Posterior vena cava (tissue), 2 donors: ENCODE results near the gene TRAF6. TPM values are rescaled to one million over a fixed set of nuclear protein-coding genes. Genes with fewer than 3 reads are reported as not detected.
"Not testable (repeated sequence)": the region's sequence is repeated elsewhere in the genome, so short reads cannot be mapped to it uniquely, and the experiment has no call there.

Experiments
- DNase-seq: peaks from one replicate; pipeline ENCODE4 v3.0.0-alpha.2; 2020; ENCODE audit warnings: low spot score
- intact Hi-C, 2 donors: fragments of 100-400 bp; cut with DNase I; formaldehyde crosslinking; loops; one replicate each; pipeline versions ENCODE4 v1.14.1 to v1.14.2; 2022 to 2023
- long read RNA-seq, 2 donors: library from polyadenylated mRNA; unstranded; transcript quantifications; one replicate each; pipeline ENCODE4 v2.0.0, GENCODE V29; 2020 to 2021
- total RNA-seq, 2 donors: library from RNA; stranded (reverse); fragmentation: NEBNext Ultra II Directional; extraction: Animal tissue kit (Norgen Biotek cat#: 25700); gene quantifications; one replicate each; pipeline ENCODE4 v1.2.1, GENCODE V29; 2021
- donor health status: DM: yes; HTN: yes; CAD: no.
- donor health status: DM: yes; HTN: yes; CAD: no.

The TRAF6 gene
- 10 to 100 TPM; 13.9 to 16.0 TPM for total RNA-seq
- long read RNA-seq, donor 1, full-length matches to known transcripts = 3 of 5 reads
- long read RNA-seq, donor 1, partial matches to known transcripts = 1 of 5 reads
- long read RNA-seq, donor 1, other reads (novel, unspliced or antisense) = 1 of 5 reads
- long read RNA-seq, donor 2, full-length matches to known transcripts = 6 of 7 reads
- long read RNA-seq, donor 2, partial matches to known transcripts = 0 of 7 reads
- long read RNA-seq, donor 2, other reads (novel, unspliced or antisense) = 1 of 7 reads

- peak; percentile 97 for DNase-seq
- intact Hi-C loops = no loop called here
Measured at GRCh38 chr11:36509694-36510593, at the start of gene TRAF6. Gene TRAF6 (minus strand): TSS chr11:36510272. CDS start chr11:36501515, 8,757 bp downstream.

- no peak for DNase-seq
- intact Hi-C loops = no loop called here
Measured at GRCh38 chr11:36558571-36559413, 48.7 kb upstream of the TRAF6 start.

- intact Hi-C loops = no loop called here
- no peak for DNase-seq
Measured at GRCh38 chr11:36557991-36558390, 47.9 kb upstream of the TRAF6 start.

GRCh38 chr11:36557390-36557789, 47.3 kb upstream of the TRAF6 start:
- DNase-seq, intact Hi-C loops: not testable (repeated sequence)

- intact Hi-C loops = no loop called here
- DNase-seq = no peak
Measured at GRCh38 chr11:36550385-36551115, 40.5 kb upstream of the TRAF6 start.

- no peak for DNase-seq
- intact Hi-C loops = no loop called here
Measured at GRCh38 chr11:36540998-36541397, 30.9 kb upstream of the TRAF6 start.

- intact Hi-C loops = no loop called here
- DNase-seq = no peak
Measured at GRCh38 chr11:36534276-36534840, 24.3 kb upstream of the TRAF6 start.

GRCh38 chr11:36532941-36533601, 23.0 kb upstream of the TRAF6 start:
- no peak for DNase-seq
- intact Hi-C loops = no loop called here

GRCh38 chr11:36530840-36531239, 20.8 kb upstream of the TRAF6 start:
- no peak for DNase-seq
- intact Hi-C loops = no loop called here

GRCh38 chr11:36513965-36514364, 3.9 kb upstream of the TRAF6 start:
- no peak for DNase-seq
- intact Hi-C loops = no loop called here

- intact Hi-C loops = no loop called here
- no peak for DNase-seq
Measured at GRCh38 chr11:36512016-36512415, 1.9 kb upstream of the TRAF6 start.

- DNase-seq, intact Hi-C loops: not testable (repeated sequence)
Measured at GRCh38 chr11:36511062-36511461, 990 bp upstream of the TRAF6 start.

GRCh38 chr11:36510594-36510942, 496 bp upstream of the TRAF6 start:
- intact Hi-C loops = no loop called here
- DNase-seq = no peak

GRCh38 chr11:36509201-36509639, 852 bp downstream of the TRAF6 start:
- intact Hi-C loops = no loop called here
- DNase-seq = no peak

GRCh38 chr11:36508743-36509142, 1.3 kb downstream of the TRAF6 start:
- DNase-seq = no peak
- intact Hi-C loops = no loop called here

- intact Hi-C loops = no loop called here
Measured at GRCh38 chr11:36507824-36508489, 2.1 kb downstream of the TRAF6 start.

GRCh38 chr11:36501236-36501635, 8.8 kb downstream of the TRAF6 start:
- intact Hi-C loops = no loop called here
- no peak for DNase-seq

More at GRCh38 chr11:36507824-36508489, 2.1 kb downstream of the TRAF6 start:
- no peak for DNase-seq

- intact Hi-C loops = no loop called here
Measured at GRCh38 chr11:36500315-36500721, 9.8 kb downstream of the TRAF6 start.

More at GRCh38 chr11:36500315-36500721, 9.8 kb downstream of the TRAF6 start:
- DNase-seq = no peak
